AG04449 (cell line): Measurements from ENCODE around the gene OS9.
"Not testable (repeated sequence)": the region's sequence is repeated elsewhere in the genome, so short reads cannot be mapped to it uniquely, and the experiment has no call there.

Experiments
- CTCF ChIA-PET: fragments of 350-600 bp; formaldehyde crosslinking; extraction: SDS; loops from one replicate; lab custom pipeline; 2021; ENCODE audit warnings: antibody characterized with exemption; lab: Yijun Ruan, JAX
- POLR2A ChIA-PET: fragments of 400-600, 350-600 bp; formaldehyde crosslinking; extraction: SDS; loops from one replicate; lab custom pipeline; 2020; ENCODE audit warnings: antibody characterized with exemption, inconsistent platforms; lab: Yijun Ruan, JAX
- DNase-seq: peaks from one replicate; pipeline ENCODE4 v3.0.0-alpha.2; 2010; ENCODE audit warnings: low read depth, low spot score
- H3K4me3 ChIP-seq: 2 replicates; pipeline ENCODE4 v1.5.1; 2011; ENCODE audit warnings: low read depth, mild to moderate bottlenecking, control low read depth, low read length
- TF ChIP-seq, protein P1 (sequence below): IDR thresholded peaks from one replicate; pipeline ENCODE4 v1.5.1; 2011; ENCODE audit warnings: mild to moderate bottlenecking, moderate library complexity, low read length, control low read depth, inconsistent platforms; ENCODE audit not compliant: insufficient read depth; ENCODE audit errors: missing control alignments

OS9 gene

DNA sequence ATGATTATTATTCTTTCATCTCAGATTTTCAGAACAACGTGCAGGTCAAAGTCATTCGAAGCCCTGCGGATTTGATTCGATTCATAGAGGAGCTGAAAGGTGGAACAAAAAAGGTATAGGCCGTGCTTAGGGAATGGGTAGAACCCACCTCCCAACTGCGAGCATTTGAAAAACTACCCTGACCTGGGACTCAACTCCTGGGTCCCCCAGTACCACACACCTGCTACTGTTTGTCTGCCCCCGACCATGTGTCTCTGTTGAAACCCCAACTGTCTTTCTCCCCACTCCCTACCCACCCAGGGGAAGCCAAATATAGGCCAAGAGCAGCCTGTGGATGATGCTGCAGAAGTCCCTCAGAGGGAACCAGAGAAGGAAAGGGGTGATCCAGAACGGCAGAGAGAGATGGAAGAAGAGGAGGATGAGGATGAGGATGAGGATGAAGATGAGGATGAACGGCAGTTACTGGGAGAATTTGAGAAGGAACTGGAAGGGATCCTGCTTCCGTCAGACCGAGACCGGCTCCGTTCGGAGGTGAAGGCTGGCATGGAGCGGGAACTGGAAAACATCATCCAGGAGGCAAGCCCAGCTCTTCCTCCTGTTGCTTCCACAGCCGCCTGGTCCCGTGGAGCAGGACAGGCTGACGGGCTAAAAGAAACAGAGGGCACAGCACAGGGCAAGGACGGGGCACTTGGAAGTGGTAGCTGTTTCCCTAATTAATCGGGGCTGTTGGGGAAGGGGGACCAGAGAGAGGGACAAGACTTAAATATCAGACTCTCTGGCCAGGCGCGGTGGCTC lies 24.1 kb downstream of the OS9 start:
- no peak overlapping the region for H3K4me3 ChIP-seq
- TF ChIP-seq, protein P1, sequence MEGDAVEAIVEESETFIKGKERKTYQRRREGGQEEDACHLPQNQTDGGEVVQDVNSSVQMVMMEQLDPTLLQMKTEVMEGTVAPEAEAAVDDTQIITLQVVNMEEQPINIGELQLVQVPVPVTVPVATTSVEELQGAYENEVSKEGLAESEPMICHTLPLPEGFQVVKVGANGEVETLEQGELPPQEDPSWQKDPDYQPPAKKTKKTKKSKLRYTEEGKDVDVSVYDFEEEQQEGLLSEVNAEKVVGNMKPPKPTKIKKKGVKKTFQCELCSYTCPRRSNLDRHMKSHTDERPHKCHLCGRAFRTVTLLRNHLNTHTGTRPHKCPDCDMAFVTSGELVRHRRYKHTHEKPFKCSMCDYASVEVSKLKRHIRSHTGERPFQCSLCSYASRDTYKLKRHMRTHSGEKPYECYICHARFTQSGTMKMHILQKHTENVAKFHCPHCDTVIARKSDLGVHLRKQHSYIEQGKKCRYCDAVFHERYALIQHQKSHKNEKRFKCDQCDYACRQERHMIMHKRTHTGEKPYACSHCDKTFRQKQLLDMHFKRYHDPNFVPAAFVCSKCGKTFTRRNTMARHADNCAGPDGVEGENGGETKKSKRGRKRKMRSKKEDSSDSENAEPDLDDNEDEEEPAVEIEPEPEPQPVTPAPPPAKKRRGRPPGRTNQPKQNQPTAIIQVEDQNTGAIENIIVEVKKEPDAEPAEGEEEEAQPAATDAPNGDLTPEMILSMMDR, result no peak
- DNase-seq, result no peak
- POLR2A ChIA-PET, result no interaction called here
- CTCF ChIA-PET, result interaction anchor here (1.0 to 3.4 kb wide), 3 partner anchors 8 to 135 kb away, joined by 3 to 20 read pairs (median 4); no protein-coding TSS in a partner anchor

DNA sequence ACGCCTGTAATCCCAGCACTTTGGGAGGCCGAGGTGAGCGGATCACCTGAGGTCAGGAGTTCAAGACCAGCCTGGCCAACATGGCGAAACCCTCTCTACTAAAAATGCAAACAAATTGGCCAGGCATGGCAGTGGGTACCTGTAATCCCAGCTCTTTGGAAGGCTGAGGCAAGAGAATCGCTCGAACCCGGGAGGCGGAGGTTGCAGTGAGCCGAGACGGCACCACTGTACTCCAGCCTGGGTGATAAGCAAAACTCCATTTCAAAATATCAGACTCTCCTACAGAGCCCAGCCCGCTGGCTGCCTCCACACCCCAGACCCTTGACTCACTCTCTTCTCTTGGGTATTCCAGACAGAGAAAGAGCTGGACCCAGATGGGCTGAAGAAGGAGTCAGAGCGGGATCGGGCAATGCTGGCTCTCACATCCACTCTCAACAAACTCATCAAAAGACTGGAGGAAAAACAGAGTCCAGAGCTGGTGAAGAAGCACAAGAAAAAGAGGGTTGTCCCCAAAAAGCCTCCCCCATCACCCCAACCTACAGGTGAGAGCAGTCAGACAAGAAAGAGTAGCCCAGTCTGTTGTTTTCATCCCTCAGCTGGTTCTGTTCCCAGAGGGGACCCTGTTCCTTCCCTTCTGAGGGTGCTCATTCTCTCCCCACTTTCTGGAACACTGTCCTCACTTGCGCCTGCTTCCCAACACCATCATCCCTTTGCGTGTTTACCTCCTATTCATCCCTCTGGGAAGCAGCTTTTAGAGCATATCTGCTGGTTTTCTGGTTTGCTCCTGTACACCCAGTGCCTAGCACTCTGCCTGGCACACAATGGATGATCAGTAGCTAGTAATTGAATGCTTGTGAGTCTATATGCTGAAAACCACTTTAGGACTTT lies 25.0 kb downstream of the OS9 start:
- POLR2A ChIA-PET, result no interaction called here
- TF ChIP-seq, protein P1, result no peak
- no peak for DNase-seq
- H3K4me3 ChIP-seq, result no peak overlapping the region
- CTCF ChIA-PET, result interaction anchor here (1.0 to 2.0 kb wide), 4 partner anchors 18 to 85 kb away, joined by 3 to 4 read pairs (median 4); no protein-coding TSS in a partner anchor

DNA sequence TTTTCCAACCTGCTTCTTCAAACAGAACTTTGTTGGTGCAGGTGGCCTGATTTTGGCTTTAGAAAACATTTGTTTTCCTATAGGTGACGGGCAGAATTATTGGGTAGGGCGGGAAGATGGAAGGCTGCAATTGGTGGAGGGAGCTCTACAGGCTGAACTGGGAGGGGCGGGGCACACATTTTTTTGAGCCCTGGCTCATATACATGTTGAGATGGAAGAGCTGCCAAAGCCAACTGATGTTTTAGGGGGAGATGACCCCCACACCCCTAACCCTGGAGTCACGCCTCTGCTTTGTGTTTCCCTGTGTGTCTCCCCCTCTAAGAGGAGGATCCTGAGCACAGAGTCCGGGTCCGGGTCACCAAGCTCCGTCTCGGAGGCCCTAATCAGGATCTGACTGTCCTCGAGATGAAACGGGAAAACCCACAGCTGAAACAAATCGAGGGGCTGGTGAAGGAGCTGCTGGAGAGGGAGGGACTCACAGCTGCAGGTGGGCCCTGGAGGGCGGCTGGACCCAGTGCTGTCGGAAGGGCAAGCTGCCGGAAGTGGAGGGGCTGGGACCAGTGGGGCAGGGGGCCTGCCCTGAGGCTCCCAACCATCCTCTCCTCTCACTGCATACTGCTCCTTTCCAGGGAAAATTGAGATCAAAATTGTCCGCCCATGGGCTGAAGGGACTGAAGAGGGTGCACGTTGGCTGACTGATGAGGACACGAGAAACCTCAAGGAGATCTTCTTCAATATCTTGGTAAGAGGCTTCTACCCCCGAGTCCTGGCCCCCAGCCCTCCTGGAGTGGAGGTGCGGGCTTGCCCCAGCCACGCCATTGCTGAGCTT lies 26.1 kb downstream of the OS9 start:
- no peak for DNase-seq
- no peak overlapping the region for H3K4me3 ChIP-seq
- POLR2A ChIA-PET, result interaction anchor here (0.6 to 0.8 kb wide), 2 partner anchors 13 to 125 kb away, joined by 3 read pairs; no protein-coding TSS in a partner anchor
- CTCF ChIA-PET, result interaction anchor here (1.0 to 2.0 kb wide), 4 partner anchors 17 to 138 kb away, joined by 3 to 5 read pairs (median 4); no protein-coding TSS in a partner anchor
- TF ChIP-seq, protein P1, result no peak

DNA sequence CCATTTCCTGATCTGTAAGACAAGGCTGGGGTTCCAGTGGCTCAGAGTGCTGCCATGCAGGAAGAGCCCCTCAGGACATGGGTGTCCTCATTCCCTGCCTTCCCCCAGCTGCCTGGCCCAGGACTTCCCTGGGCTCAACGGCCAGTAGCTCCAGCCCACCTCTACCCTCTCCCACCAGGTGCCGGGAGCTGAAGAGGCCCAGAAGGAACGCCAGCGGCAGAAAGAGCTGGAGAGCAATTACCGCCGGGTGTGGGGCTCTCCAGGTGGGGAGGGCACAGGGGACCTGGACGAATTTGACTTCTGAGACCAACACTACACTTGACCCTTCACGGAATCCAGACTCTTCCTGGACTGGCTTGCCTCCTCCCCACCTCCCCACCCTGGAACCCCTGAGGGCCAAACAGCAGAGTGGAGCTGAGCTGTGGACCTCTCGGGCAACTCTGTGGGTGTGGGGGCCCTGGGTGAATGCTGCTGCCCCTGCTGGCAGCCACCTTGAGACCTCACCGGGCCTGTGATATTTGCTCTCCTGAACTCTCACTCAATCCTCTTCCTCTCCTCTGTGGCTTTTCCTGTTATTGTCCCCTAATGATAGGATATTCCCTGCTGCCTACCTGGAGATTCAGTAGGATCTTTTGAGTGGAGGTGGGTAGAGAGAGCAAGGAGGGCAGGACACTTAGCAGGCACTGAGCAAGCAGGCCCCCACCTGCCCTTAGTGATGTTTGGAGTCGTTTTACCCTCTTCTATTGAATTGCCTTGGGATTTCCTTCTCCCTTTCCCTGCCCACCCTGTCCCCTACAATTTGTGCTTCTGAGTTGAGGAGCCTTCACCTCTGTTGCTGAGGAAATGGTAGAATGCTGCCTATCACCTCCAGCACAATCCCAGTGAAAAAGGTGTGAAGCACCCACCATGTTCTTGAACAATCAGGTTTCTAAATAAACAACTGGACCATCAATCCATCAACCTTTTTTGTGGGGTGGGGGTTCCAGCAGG lies 27.0 kb downstream of the OS9 start:
- TF ChIP-seq, protein P1, result no peak
- CTCF ChIA-PET, result interaction anchor here (1.5 to 2.0 kb wide), 2 partner anchors 29 to 139 kb away, joined by 4 to 5 read pairs; no protein-coding TSS in a partner anchor
- POLR2A ChIA-PET, result interaction anchor here (0.6 to 0.8 kb wide), 2 partner anchors 12 to 124 kb away, joined by 3 read pairs; no protein-coding TSS in a partner anchor
- H3K4me3 ChIP-seq, result no peak overlapping the region
- DNase-seq, result no peak

DNA sequence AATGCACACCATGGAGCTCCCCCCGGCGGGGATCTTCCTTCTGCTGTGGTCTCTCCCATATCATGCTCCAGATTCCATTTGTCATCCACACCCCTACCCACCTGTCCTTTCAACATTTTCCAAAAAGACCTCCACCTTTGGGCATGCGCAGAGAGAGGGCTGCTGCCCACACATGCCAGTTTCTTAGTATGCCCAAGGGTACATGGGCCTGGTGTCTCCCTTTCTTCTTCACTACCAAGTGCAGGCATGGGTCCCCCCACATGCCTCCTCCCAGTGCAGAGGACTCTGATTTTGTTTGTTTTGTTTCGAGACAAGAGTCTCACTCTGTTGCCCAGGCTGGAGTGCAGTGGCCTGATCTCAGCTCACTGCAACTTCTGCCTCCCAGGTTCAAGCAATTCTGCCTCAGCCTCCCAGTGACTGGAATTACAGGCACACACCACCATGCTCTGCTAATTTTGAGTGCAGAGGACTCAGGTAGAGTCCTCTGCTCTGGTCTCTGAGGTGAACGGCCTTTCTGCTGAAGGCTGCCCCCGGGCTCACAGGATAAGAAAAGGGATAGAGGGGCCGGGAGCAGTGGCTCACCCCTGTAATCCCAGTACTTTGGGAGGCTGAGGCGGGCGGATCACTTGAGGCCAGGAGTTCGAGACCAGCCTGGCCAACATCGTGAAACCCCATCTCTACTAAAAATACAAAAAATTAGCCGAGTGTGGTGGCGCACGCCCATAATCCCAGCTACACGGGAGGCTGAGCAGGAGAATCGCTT lies 28.1 kb downstream of the OS9 start:
- DNase-seq, H3K4me3 ChIP-seq: not testable (repeated sequence)
- ChIA-PET CTCF (interaction anchor here (1.5 kb wide), 1 partner anchor 183 kb away, joined by 3 read pairs; no protein-coding TSS in a partner anchor), POLR2A (interaction anchor here (0.7 kb wide), 1 partner anchor 11 kb away, joined by 3 read pairs; no protein-coding TSS in a partner anchor)
